Kidney epithelial cell (primary cell): Measurements from ENCODE around the gene NTM. TPM values are rescaled to one million over a fixed set of nuclear protein-coding genes. Genes with fewer than 3 reads are reported as not detected.

Experiments used
- DNase-seq: peaks from one replicate; pipeline ENCODE4 v3.0.0-alpha.2; 2010; ENCODE audit warnings: low read depth
- H3K27me3 ChIP-seq: 2 replicates; pipeline ENCODE4 v1.6.0; 2011; ENCODE audit warnings: low read length; ENCODE audit not compliant: control insufficient read depth, insufficient read depth
- H3K36me3 ChIP-seq: 2 replicates; pipeline ENCODE4 v1.5.1; 2011; ENCODE audit warnings: low read length; ENCODE audit not compliant: control insufficient read depth, insufficient read depth
- H3K4me3 ChIP-seq: 2 replicates; pipeline ENCODE4 v1.5.1; 2011; ENCODE audit warnings: low read depth, mild to moderate bottlenecking, control low read depth, low read length
- CTCF ChIP-seq: IDR thresholded peaks from 2 replicates; pipeline ENCODE4 v1.5.1; 2011; ENCODE audit warnings: mild to moderate bottlenecking, moderate library complexity, low read length, control low read depth, inconsistent platforms; ENCODE audit not compliant: insufficient read depth, poor library complexity, severe bottlenecking
- total RNA-seq: library from RNA; depleted of rRNA; stranded (reverse); fragments of >200 nt; gene quantifications from 2 replicates; pipeline ENCODE4 v1.2.3, GENCODE V29; 2015

Gene NTM
- total RNA-seq, 1 donor from 2014 or later: 111 TPM

GRCh38 chr11:132048040-132048439 is 677.6 kb downstream of the NTM start:
- Histone ChIP-seq H3K27me3 (no peaks in the 10 kb centered on the region), H3K36me3 (no peaks in the 10 kb centered on the region), H3K4me3 (no peak overlapping the region)
- no peak for DNase-seq
- TF ChIP-seq CTCF: no peak

DNA sequence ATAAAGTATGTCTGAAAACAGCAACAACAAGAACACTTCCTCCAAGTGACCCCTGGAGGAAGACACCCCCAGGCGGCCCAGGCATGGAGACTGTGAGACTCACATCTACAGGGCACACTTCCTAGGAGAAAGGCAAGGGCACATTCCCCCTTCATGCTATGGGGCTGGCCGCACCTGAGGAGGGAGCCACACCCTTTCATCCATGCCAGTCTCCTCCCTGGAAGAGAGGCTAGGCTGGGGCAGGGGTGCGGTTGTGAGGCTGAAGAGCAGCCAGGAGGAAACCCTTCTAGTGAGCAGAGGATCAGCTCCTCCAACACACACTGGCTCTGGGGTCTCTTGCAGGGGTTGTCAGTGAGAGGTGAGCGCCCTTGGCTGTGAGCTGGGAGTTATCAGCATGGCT is 678.8 kb downstream of the NTM start:
- H3K4me3 ChIP-seq: no peak overlapping the region
- no peaks in the 10 kb centered on the region for H3K27me3 ChIP-seq
- TF ChIP-seq CTCF: no peak
- DNase-seq: no peak
- no peaks in the 10 kb centered on the region for H3K36me3 ChIP-seq

GRCh38 chr11:132050049-132050448 is 679.6 kb downstream of the NTM start:
- no peak for DNase-seq
- no peaks in the 10 kb centered on the region for H3K27me3 ChIP-seq
- no peaks in the 10 kb centered on the region for H3K36me3 ChIP-seq
- no peak for TF ChIP-seq CTCF
- H3K4me3 ChIP-seq: no peak overlapping the region

DNA sequence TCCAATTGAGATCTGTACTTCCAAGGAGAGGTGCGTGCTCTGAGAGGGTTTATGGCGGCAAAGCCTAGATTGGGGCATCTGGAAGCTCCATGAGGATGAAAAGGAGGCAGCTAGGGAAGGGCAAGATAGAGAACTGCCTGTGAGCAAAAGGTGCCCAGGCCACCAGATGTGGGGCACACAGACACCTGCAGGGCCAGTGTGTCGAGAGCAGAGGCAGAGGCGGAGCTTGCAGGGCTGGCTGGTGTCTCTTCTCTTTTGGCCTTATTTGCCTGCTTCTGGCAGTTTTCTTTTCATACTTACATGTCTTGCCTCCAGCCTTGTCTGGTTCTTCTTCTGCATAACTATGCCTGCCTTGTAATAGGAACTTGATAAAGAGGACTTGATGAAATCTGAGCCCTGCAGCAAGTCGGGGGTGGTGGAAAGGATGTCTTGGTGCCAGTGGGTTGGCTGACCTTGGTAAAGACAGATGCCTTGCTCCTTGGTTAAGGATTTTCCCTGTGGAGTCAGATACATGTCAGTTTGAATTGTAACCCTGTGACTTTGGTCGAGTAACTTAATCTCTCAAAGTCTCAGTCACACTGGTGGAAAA is 680.3 kb downstream of the NTM start:
- DNase-seq: no peak
- H3K27me3 ChIP-seq: no peaks in the 10 kb centered on the region
- no peak overlapping the region for H3K4me3 ChIP-seq
- no peak for TF ChIP-seq CTCF
- H3K36me3 ChIP-seq: no peaks in the 10 kb centered on the region

DNA sequence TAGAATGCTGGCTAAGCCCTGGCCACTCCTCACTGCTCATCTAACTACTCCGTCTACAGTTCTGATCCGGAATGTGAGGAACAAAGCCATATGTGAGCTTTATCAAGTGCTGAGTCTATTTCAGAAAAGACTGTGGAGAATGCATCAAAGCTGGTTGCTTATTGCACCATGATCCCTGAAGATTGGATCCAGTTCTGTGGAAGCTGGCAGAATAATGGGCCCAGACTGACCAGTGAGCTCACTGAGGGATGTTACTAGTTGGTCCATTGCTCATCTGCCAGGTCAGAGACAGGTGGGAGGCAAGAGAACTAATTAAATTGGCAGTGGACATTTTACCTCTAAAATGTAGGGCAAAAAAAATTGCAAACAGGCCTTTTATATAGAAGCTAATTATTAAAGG is 681.3 kb downstream of the NTM start:
- no peaks in the 10 kb centered on the region for H3K36me3 ChIP-seq
- no peak overlapping the region for H3K4me3 ChIP-seq
- no peak for TF ChIP-seq CTCF

GRCh38 chr11:132052342-132052741 is 681.9 kb downstream of the NTM start:
- no peak for DNase-seq
- H3K4me3 ChIP-seq: no peak overlapping the region
- no peaks in the 10 kb centered on the region for H3K36me3 ChIP-seq
- no peaks in the 10 kb centered on the region for H3K27me3 ChIP-seq
- TF ChIP-seq CTCF: no peak

More for the DNA sequence above, 681.3 kb downstream of the NTM start:
- H3K27me3 ChIP-seq: no peaks in the 10 kb centered on the region
- no peak for DNase-seq
